GM19099 (cell line): ENCODE data around the gene SIDT1.

Source experiments
- POLR2A ChIP-seq: IDR thresholded peaks from 3 replicates; pipeline ENCODE4 v1.6.1; 2011; ENCODE audit warnings: low read depth; ENCODE audit not compliant: insufficient read length; ENCODE audit errors: extremely low read depth

The SIDT1 gene

DNA sequence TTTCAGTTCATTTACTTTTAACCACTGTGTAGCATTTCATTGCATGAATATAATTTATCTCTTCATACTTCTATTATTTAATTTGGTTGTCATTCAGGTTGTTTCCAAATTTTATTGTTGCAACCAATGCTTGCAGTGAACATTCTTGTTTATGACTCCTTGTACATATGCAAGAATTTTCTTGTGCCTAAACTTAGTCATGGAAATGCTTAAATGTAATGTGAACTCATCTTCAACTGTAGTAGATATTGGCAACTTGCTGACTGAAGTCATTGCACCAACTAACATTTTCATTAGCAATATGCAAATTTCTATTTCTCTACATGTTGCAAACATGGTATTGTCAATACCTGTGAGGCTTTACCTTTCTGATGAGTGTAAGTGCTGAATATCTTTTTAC is 26.7 kb downstream of the SIDT1 start:
- no peak for TF ChIP-seq POLR2A

- TF ChIP-seq POLR2A = no peak
Measured at GRCh38 chr3:113560271-113560670, 27.9 kb downstream of the SIDT1 start.

- no peak for TF ChIP-seq POLR2A
Measured at GRCh38 chr3:113560831-113561623, 28.7 kb downstream of the SIDT1 start.

DNA sequence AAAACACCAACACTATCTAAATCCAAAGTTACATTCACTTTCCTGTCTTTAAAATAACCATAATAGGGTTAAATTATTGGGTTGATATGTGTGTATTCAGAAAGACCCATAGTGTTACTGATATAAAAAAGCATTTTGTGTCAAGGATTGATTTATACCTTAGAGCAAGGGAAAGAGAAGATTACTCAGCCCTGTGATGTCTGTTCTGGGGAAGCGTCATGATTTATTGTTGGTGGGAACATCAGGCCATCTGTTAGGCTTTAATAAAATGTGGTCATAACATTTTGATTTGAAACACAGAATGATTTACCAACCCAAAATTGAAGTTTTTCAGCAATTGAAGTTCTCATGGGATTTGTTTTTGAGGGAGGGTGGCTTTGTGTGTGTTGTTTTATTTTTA is 33.2 kb downstream of the SIDT1 start:
- no peak for TF ChIP-seq POLR2A

DNA sequence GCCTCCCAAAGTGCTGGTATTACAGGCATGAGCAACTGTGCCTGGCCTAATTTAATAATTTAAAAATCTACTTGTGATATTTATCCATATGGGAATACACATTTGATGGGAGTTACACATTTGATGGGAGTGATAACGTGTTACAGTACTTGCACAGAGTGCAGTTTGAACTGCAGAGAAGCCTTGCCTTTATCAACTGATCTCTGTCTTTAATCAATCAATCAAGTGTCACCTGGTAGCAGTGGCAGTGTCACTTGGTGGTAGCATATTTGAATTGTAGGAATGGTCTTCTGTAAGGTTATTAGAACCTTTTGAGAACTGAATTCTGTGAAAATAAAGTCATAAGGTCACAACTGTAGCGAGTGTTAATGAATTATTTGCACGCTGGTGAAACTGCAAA is 37.8 kb downstream of the SIDT1 start:
- no peak for TF ChIP-seq POLR2A

- no peak for TF ChIP-seq POLR2A
Measured at GRCh38 chr3:113571360-113571759, 39.0 kb downstream of the SIDT1 start.

DNA sequence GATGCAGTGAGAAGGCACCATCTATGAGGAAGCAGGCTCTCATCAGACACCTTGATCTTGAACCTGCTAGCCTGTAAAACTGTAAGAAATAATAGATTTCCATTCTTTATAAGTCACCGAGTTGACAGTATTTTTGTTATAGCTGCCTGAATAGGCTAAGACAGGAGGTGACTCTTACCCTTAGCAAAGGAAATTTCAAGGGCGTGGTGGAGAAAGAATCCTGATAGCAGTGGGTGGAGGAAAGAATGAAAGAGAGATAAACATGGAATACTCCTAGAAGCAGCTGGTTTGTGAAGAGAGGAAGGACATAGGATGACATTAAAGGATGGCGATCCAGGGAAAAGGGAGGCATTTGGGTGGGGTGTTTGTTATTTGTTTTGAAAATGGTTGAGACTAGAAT is 41.4 kb downstream of the SIDT1 start:
- TF ChIP-seq POLR2A = no peak

DNA sequence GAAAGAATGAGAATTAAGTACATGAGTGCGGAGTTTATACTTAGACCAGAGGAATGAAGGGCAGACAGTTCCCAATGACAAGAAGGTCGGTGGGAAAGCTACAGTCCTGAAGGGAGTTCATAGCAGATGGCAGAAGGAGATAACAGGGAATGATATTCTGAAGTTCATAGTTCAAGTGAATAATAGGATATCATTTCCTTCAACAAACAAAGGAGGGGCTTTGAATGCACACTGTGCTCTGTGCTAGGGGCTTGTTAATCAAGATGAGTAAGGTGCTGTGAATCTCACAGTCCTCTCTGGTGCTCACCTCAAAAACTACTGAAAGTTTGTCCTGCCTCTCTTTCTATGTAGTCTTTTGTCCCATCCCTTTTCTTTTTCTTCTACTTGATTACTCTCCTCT is 41.9 kb downstream of the SIDT1 start:
- no peak for TF ChIP-seq POLR2A

DNA sequence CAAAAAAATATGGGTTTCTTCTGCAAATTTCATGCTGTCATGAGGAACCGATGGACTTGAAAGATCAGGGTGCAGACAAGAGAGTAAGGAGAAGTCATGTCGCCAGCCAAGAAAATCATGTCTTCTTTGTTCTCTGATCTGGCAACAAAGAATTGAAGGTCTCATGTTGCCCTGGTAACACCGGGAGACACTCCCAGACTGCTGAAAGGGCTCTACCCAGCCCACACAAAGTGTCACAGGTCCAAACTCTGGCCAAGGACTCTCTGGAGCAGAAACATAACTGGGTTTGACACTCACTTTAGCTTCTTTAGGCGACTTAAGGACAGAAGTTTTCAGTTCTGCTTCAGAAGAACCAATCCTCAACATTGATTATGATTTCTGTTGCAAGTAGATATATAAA is 42.9 kb downstream of the SIDT1 start:
- TF ChIP-seq POLR2A = no peak

GRCh38 chr3:113585228-113585627 is 52.9 kb downstream of the SIDT1 start:
- no peak for TF ChIP-seq POLR2A

DNA sequence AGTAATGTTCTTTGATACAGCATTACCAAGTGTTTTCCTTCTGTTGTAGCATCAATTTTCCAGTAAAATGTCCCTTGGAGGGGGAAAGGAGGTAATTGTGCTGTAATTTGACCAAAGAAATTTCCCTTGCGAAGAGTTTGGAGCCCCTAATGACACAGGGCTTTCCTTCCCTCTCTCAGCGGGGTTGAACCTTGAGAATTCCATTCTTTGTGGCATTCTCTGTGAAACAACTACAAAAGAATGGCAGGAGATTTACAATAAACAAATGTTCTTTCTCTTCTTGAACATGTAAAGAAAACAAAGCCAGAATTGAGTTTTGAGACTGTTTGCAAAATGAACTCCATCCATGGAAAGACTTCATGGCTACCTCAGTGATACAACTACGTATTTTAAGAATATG is 53.4 kb downstream of the SIDT1 start:
- TF ChIP-seq POLR2A = no peak

DNA sequence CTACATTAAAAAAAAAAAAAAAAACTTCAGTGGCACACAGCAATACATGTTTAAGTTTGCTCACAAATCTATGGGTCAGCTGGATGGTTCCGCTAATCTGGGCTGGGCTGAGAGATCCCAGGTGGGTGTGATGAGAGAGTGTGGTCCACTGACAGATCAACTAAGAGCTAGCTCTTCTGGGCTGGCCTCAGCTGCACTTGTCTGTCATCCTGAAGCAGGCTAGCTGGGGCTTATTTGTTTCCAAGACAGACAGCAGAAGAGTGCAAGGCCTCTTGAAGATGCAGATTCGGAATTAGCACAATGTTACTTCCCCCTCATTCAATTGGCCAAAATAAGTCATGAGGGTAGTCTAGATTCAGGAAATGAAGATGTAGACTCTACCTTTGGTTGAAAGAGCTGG is 56.5 kb downstream of the SIDT1 start:
- no peak for TF ChIP-seq POLR2A

GRCh38 chr3:113589971-113590370 is 57.6 kb downstream of the SIDT1 start:
- TF ChIP-seq POLR2A = no peak

- TF ChIP-seq POLR2A = no peak
Measured at GRCh38 chr3:113590983-113591382, 58.6 kb downstream of the SIDT1 start.

DNA sequence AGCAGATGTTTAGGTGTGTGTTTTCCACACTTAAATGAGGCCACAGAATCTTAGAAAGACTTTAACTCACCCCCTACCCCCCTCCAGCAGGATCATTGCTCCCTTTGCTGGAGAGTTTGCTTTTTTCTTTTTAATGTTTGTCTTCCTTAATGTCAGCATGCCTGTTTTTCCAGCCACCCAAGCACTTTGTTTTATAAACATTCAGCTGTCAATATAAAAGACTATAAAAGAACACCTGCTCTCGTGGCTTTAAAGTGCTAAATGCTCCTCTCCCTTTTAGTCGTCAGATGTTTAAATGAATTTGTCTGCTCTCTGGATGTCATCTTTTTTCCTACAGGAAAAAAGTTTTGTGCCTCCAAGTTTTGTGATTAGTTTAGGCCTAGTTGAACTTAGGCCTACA is 61.7 kb downstream of the SIDT1 start:
- no peak for TF ChIP-seq POLR2A

GRCh38 chr3:113597596-113598354 is 65.4 kb downstream of the SIDT1 start:
- no peak for TF ChIP-seq POLR2A

- no peak for TF ChIP-seq POLR2A
Measured at GRCh38 chr3:113600418-113601182, 68.2 kb downstream of the SIDT1 start.

GRCh38 chr3:113601240-113601639 is 68.9 kb downstream of the SIDT1 start:
- no peak for TF ChIP-seq POLR2A
